Right atrium auricular region (tissue), 2 donors: ENCODE data around the gene LRRD1. TPM values are rescaled to one million over a fixed set of nuclear protein-coding genes. Genes with fewer than 3 reads are reported as not detected.

Experiments
- DNase-seq: peaks from one replicate; pipeline ENCODE4 v3.0.0-alpha.2; 2019; ENCODE audit warnings: low spot score
- H3K27ac ChIP-seq, 2 donors: fragments of 200-600 bp; sonication (generic); 1 replicate in 1 of 2; 2 replicates in 1 of 2; pipeline ENCODE4 v1.5.1; 2016 to 2019
- H3K27me3 ChIP-seq, 2 donors: fragments of 200-600 bp; sonication (generic); one replicate each; pipeline versions ENCODE4 v1.5.1 to v1.6.0; 2017 to 2019
- H3K36me3 ChIP-seq: fragments of 200-600 bp; sonication (generic); one replicate; pipeline ENCODE4 v1.5.1; 2016
- H3K4me1 ChIP-seq, 2 donors: fragments of 200-600 bp; sonication (generic); one replicate each; pipeline versions ENCODE4 v1.5.1 to v1.6.0; 2017 to 2019
- H3K4me3 ChIP-seq, 2 donors: fragments of 200-600 bp; sonication (generic); 1 replicate in 1 of 2; 2 replicates in 1 of 2; pipeline ENCODE4 v1.5.1; 2017 to 2019; ENCODE audit warnings: mild to moderate bottlenecking in 1 of 2, moderate library complexity in 1 of 2
- H3K9me3 ChIP-seq, 2 donors: fragments of 200-600 bp; sonication (generic); one replicate each; pipeline ENCODE4 v1.5.1; 2019
- microRNA-seq, 2 donors: library from miRNA; unstranded; fragments of <30 nt; microRNA quantifications; one replicate each; pipeline ENCODE4, GENCODE V29; 2016 to 2017; ENCODE audit warnings: borderline number of aligned reads in 2 of 2, borderline replicate concordance in 1 of 2
- total RNA-seq, 2 donors: library from RNA; depleted of rRNA; stranded (reverse); fragments of >200 nt; gene quantifications; one replicate each; pipeline ENCODE4 v1.1.0, GENCODE V29; 2016
- TF ChIP-seq, protein P1 (sequence below), 2 donors: fragments of 200-600 bp; sonication (generic); IDR thresholded peaks; one replicate each; pipeline ENCODE4 v1.5.1; 2019; ENCODE audit warnings: antibody characterized with exemption in 2 of 2

Gene LRRD1
- total RNA-seq, 2 donors from 2014 or later: 0.30 TPM; not detected in 1

DNA sequence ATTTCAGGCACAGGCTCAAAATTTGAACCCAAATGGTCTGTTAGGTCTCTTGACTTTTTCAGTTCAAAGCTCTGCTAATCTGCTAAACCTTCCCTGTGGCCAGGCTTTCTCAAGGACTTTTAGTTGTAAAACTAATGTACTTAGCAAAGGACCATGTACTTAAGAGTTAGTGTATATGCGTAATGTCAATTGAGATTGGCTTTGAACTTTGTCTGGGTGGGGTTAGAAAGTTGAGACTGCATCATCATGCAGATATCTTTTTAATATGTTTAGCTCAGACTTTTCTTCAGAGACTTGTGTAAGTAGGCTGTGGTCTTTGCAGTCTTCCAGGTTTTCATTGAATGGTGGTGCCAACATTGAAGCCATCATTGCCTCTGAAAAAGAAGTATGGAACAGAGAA, 78.4 kb downstream of the LRRD1 start:
- Histone ChIP-seq H3K4me3 (no peak overlapping the region), H3K36me3 (peaks cover 81% of the 10 kb centered on the region), H3K9me3 (no peaks in the 10 kb centered on the region), H3K27me3 (no peaks in the 10 kb centered on the region), H3K4me1 (peaks cover 0 to 1% of the 10 kb centered on the region in 2 donors), H3K27ac (no peak overlapping the region)
- TF ChIP-seq, protein P1, sequence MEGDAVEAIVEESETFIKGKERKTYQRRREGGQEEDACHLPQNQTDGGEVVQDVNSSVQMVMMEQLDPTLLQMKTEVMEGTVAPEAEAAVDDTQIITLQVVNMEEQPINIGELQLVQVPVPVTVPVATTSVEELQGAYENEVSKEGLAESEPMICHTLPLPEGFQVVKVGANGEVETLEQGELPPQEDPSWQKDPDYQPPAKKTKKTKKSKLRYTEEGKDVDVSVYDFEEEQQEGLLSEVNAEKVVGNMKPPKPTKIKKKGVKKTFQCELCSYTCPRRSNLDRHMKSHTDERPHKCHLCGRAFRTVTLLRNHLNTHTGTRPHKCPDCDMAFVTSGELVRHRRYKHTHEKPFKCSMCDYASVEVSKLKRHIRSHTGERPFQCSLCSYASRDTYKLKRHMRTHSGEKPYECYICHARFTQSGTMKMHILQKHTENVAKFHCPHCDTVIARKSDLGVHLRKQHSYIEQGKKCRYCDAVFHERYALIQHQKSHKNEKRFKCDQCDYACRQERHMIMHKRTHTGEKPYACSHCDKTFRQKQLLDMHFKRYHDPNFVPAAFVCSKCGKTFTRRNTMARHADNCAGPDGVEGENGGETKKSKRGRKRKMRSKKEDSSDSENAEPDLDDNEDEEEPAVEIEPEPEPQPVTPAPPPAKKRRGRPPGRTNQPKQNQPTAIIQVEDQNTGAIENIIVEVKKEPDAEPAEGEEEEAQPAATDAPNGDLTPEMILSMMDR (IDR thresholded peaks at IDR 0.05): no peak
- DNase-seq: no peak

DNA sequence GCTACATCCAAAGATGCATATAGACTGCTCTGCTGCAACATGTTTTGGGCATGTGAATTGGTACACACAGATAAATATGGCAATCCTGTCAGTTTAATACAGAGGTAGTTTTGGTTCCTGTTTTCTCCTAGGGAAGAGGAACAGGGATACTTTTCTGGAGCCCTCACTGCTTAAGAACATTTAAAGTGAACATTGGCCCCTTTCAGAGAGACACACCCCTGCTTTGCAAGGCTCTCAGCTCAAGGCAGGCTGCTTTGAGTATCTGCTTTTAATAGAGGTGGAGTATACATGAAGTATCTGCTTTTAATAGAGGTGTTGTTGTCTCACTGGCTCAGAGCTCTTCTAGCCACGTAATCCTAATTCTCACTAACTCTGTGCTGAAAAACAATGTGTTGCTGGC, 83.6 kb downstream of the LRRD1 start:
- TF ChIP-seq, protein P1 (IDR thresholded peaks at IDR 0.05): no peak
- Histone ChIP-seq H3K4me1 (peaks cover 0 to 5% of the 10 kb centered on the region in 2 donors), H3K27me3 (no peaks in the 10 kb centered on the region), H3K27ac (no peak overlapping the region), H3K36me3 (peaks cover 79% of the 10 kb centered on the region), H3K4me3 (no peak overlapping the region), H3K9me3 (no peaks in the 10 kb centered on the region)
- no peak for DNase-seq

Small RNA genes lying within 50 kb of the gene (microRNA-seq; reads per million reads assigned to microRNA genes)
- 0 reads per million in 2 donors for gene MIR1285-1

Other genes starting within 250 kb of the LRRD1 start
- 10 to 100 TPM; 28.5 to 41.8 TPM for gene AKAP9, start 238.3 kb downstream of the LRRD1 start, total RNA-seq
- 10 to 100 TPM; 23.0 to 31.2 TPM for gene CYP51A1, start 44.7 kb downstream of the LRRD1 start, total RNA-seq
- 10 to 100 TPM; 35.2 to 56.4 TPM for gene KRIT1, start 66.8 kb upstream of the LRRD1 start, total RNA-seq
- 10 to 100 TPM; 25.0 to 32.7 TPM for gene ANKIB1, start 66.8 kb upstream of the LRRD1 start, total RNA-seq